GM10248 (cell line): ENCODE data around the gene GJC2.

Experiments used
- CTCF ChIA-PET: fragments of 300-600 bp; sonication (Branson Sonifier 250); formaldehyde crosslinking; extraction: SDS; loops from one replicate; lab custom pipeline; 2021; ENCODE audit warnings: antibody characterized with exemption; lab: Yijun Ruan, JAX
- POLR2A ChIA-PET: fragments of 350-650 bp; sonication (Branson Sonifier 250); formaldehyde crosslinking; extraction: SDS; loops from one replicate; lab custom pipeline; 2020; ENCODE audit warnings: antibody characterized with exemption; lab: Yijun Ruan, JAX
- DNase-seq: peaks from one replicate; pipeline ENCODE4 v3.0.0; 2012; ENCODE audit errors: extremely low spot score
- CTCF ChIP-seq: IDR thresholded peaks from 2 replicates; pipeline ENCODE4 v1.5.1; 2012; ENCODE audit warnings: mild to moderate bottlenecking, low read depth; ENCODE audit errors: extremely low read depth, missing control alignments, control extremely low read depth

GJC2 gene

GRCh38 chr1:228136901-228137300 is 12.8 kb upstream of the GJC2 start:
- POLR2A ChIA-PET: no interaction called here
- TF ChIP-seq CTCF: no peak
- no peak for DNase-seq
- CTCF ChIA-PET: interaction anchor here (0.9 to 5.2 kb wide), 4 partner anchors 15 to 31 kb away, joined by 3 to 40 read pairs (median 5); partner anchors contain the start of gene IBA57

DNA sequence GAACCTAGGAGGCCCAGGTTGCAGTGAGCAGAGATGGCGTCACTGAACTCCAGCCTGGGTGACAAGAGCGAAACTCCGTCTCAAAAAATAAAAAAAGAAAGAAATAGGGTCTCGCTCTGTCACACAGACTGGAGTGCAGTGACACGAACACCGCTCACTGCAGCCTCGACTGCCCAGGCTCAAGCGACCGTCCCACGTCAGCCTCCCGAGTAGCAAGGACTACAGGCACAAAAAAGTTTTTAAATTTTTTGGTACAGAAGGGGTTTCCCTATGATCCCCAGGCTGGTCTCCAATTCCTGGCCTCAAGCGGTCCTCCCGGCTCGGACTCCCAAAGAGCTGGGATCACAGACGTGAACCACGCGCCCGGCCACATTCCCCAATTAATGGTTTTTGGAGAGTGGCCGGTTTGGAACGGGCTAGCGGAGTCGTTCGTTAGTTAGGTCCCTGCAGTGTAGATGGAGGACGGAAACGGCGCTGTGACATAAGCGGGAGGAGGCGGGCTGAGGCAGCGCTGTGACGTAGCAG is 10.3 kb upstream of the GJC2 start:
- TF ChIP-seq CTCF: no peak
- POLR2A ChIA-PET: no interaction called here

GRCh38 chr1:228139931-228140723 is 9.6 kb upstream of the GJC2 start, which contains the start of gene GUK1:
Gene GUK1, plus strand, starts transcription at chr1:228140279. Its CDS starts 24 bp downstream, at chr1:228140303.
- ChIA-PET CTCF (interaction anchor here (0.9 to 1.5 kb wide), 4 partner anchors 9 to 28 kb away, joined by 3 to 9 read pairs (median 5); no protein-coding TSS in a partner anchor), POLR2A (interaction anchor here (0.5 kb wide), 1 partner anchor 318 kb away, joined by 4 read pairs; no protein-coding TSS in a partner anchor)
- peak; percentile 36 for TF ChIP-seq CTCF
- peak; percentile 99 for DNase-seq

More for the DNA sequence above, 10.3 kb upstream of the GJC2 start:
- DNase-seq: no peak
- CTCF ChIA-PET: interaction anchor here (0.7 to 5.2 kb wide), 4 partner anchors 9 to 26 kb away, joined by 3 to 40 read pairs (median 8); partner anchors contain the start of gene IBA57

- CTCF ChIA-PET: interaction anchor here (0.9 to 1.5 kb wide), 4 partner anchors 10 to 28 kb away, joined by 3 to 9 read pairs (median 5); no protein-coding TSS in a partner anchor
Observed at GRCh38 chr1:228140724-228141225, 9.0 kb upstream of the GJC2 start.

DNA sequence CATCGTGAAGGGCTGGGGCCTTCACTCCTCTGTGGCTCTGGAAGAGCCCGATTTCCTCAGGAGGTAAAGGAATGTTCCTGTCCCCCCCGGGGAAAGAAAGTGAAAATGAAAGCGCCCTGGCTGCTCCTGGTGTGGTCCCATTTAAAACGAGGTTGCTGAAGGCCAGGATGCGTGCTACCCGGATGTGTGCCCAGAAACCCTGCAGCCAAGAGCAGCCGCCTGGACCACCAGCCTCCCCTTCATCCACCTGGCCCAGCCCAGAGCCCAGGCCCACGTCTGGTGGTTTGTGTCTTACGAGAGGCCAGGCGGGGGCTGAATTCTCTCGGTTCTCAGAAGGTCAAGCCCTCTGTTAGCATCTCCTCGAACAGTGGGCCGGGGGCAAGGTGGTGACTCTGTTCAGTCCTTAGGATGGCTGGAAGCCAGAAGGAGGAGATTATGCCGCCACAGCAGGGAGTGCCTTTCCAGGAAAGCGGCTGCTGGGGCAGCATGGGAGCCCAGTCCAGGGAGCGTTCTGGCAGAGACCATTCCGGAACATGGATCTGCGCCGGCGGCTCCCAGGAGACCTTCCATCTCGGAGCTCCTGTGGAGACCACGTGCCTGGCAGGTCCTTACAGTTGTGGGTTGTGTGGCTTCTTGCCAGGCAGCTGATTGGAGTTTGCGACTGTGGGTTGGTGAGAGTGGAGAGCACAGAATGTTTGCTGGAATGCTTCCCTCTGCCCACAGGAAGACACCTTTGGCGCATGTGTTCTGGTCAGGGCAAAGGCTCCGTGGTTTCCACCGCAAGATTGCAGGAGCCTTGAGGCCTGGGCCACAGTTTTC is 8.3 kb upstream of the GJC2 start:
- CTCF ChIA-PET: interaction anchor here (1.9 to 4.9 kb wide), 2 partner anchors 10 to 24 kb away, joined by 7 to 41 read pairs; partner anchors contain the start of gene IBA57
- TF ChIP-seq CTCF: no peak
- DNase-seq: peak; percentile 48
- POLR2A ChIA-PET: no interaction called here

More at GRCh38 chr1:228140724-228141225, 9.0 kb upstream of the GJC2 start:
- POLR2A ChIA-PET: interaction anchor here (0.5 kb wide), 1 partner anchor 318 kb away, joined by 4 read pairs; no protein-coding TSS in a partner anchor
- peak; percentile 21 for DNase-seq
- no peak for TF ChIP-seq CTCF

DNA sequence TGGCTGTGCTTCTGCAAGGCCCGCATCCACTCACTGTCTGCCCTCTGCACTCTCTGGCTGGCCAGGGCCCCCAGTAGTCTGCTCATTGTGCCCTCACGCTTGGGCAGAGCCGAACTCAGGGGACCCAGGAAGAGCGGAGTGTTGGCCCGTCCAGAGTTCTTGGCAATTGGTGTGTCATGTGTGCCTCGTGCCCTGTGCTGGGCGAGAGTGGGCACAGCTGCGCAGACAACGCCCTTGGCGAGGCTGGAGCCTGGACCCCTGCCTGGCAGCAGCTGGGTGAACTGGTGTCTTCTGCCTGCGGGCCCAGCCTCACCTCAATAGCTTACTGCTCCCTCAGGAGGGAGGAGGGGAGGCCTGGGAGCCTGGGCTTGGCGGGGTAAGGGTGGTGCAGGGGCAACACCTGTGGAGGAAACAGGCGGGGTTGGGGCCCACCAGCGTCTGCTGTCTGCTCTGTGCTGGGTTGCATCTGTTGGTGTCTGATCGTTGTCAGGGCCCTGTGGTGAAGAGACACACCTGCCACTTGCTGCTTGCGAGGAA is 7.5 kb upstream of the GJC2 start:
- POLR2A ChIA-PET: no interaction called here
- CTCF ChIA-PET: interaction anchor here (0.7 to 4.9 kb wide), 5 partner anchors 10 to 23 kb away, joined by 3 to 41 read pairs (median 6); partner anchors contain the start of gene IBA57
- TF ChIP-seq CTCF: no peak
- no peak for DNase-seq
